Activated CD4-positive, alpha-beta T cell treated with anti-CD3 and anti-CD28 coated beads, Interleukin-2, Interleukin-4, amounts not matched to agents 100 ng/mL and 50 ng/mL, durations not matched to agents 16 hours and 8 hours (primary cell): ENCODE results near the gene COL26A1.
"Not testable (repeated sequence)": the region's sequence is repeated elsewhere in the genome, so short reads cannot be mapped to it uniquely, and the experiment has no call there.

Experiments
- DNase-seq: peaks from one replicate; pipeline ENCODE4 v3.0.0-alpha.2; 2020; ENCODE audit warnings: low spot score

Gene COL26A1

GRCh38 chr7:101553771-101554445, 191.2 kb downstream of the COL26A1 start:
- no peak for DNase-seq

GRCh38 chr7:101554584-101555268, 192.1 kb downstream of the COL26A1 start:
- DNase-seq: no peak

GRCh38 chr7:101555269-101555920, 192.7 kb downstream of the COL26A1 start:
- DNase-seq: no peak

- DNase-seq: no peak
Measured at GRCh38 chr7:101555921-101556275, 193.2 kb downstream of the COL26A1 start.

- DNase-seq: no peak
Measured at GRCh38 chr7:101556453-101556968, 193.8 kb downstream of the COL26A1 start.

- DNase-seq: no peak
Measured at GRCh38 chr7:101557421-101557820, 194.7 kb downstream of the COL26A1 start.

- no peak for DNase-seq
Measured at GRCh38 chr7:101557978-101558741, 195.5 kb downstream of the COL26A1 start.

GRCh38 chr7:101558742-101559325, 196.2 kb downstream of the COL26A1 start:
- no peak for DNase-seq

GRCh38 chr7:101559586-101559985, 196.9 kb downstream of the COL26A1 start:
- no peak for DNase-seq

- DNase-seq: not testable (repeated sequence)
Measured at GRCh38 chr7:101560021-101560420, 197.3 kb downstream of the COL26A1 start.

GRCh38 chr7:101560856-101561255, 198.2 kb downstream of the COL26A1 start:
- DNase-seq: no peak

- DNase-seq: not testable (repeated sequence)
Measured at GRCh38 chr7:101561293-101561692, 198.6 kb downstream of the COL26A1 start.

GRCh38 chr7:101562531-101563197, 200.0 kb downstream of the COL26A1 start:
- DNase-seq: no peak

- DNase-seq: no peak
Measured at GRCh38 chr7:101563198-101563901, 200.7 kb downstream of the COL26A1 start.

- no peak for DNase-seq
Measured at GRCh38 chr7:101563943-101564777, 201.5 kb downstream of the COL26A1 start.

GRCh38 chr7:101564778-101565211, 202.1 kb downstream of the COL26A1 start:
- no peak for DNase-seq

- no peak for DNase-seq
Measured at GRCh38 chr7:101565601-101566209, 203.0 kb downstream of the COL26A1 start.

- DNase-seq: no peak
Measured at GRCh38 chr7:101567230-101567629, 204.6 kb downstream of the COL26A1 start.

GRCh38 chr7:101572156-101572555, 209.5 kb downstream of the COL26A1 start:
- no peak for DNase-seq
